WERI-Rb-1 (cell line): ENCODE results near the gene SUN2.

Experiments used
- DNase-seq: peaks from one replicate; pipeline ENCODE4 v3.0.0-alpha.2; 2020
- H3K27ac ChIP-seq: fragments of 250-450 bp; sonication (Bioruptor Pico); 2 replicates; pipeline ENCODE4 v1.5.1; 2020; ENCODE audit warnings: mild to moderate bottlenecking, moderate library complexity
- H3K27me3 ChIP-seq: fragments of 250-450 bp; sonication (Bioruptor Pico); 2 replicates; pipeline ENCODE4 v1.5.1; 2021; ENCODE audit warnings: mild to moderate bottlenecking, low read depth, moderate library complexity; ENCODE audit not compliant: insufficient read depth, severe bottlenecking
- H3K36me3 ChIP-seq: fragments of 250-450 bp; sonication (Bioruptor Pico); 2 replicates; pipeline ENCODE4 v1.5.1; 2020; ENCODE audit warnings: mild to moderate bottlenecking, moderate library complexity
- H3K4me3 ChIP-seq: 2 replicates; pipeline ENCODE4 v1.5.1; 2011; ENCODE audit warnings: low read depth, mild to moderate bottlenecking, control low read depth, low read length
- H3K9me3 ChIP-seq: fragments of 250-450 bp; sonication (Bioruptor Pico); 2 replicates; pipeline ENCODE4 v1.5.1; 2021; ENCODE audit warnings: mild to moderate bottlenecking, moderate library complexity; ENCODE audit not compliant: severe bottlenecking
- CTCF ChIP-seq: IDR thresholded peaks from 2 replicates; pipeline ENCODE4 v1.5.1; 2011; ENCODE audit warnings: low read depth, mild to moderate bottlenecking, control low read depth, inconsistent platforms, low read length

The SUN2 gene

GRCh38 chr22:38776086-38776485 is 20.3 kb upstream of the SUN2 start:
- Histone ChIP-seq H3K9me3 (no peaks in the 10 kb centered on the region), H3K27me3 (no peaks in the 10 kb centered on the region), H3K27ac (no peak overlapping the region), H3K4me3 (no peak overlapping the region), H3K36me3 (no peaks in the 10 kb centered on the region)
- no peak for DNase-seq
- no peak for TF ChIP-seq CTCF

- Histone ChIP-seq H3K36me3 (no peaks in the 10 kb centered on the region), H3K27me3 (no peaks in the 10 kb centered on the region), H3K4me3 (no peak overlapping the region), H3K9me3 (no peaks in the 10 kb centered on the region), H3K27ac (peak overlapping the region; percentile 43; the same call in 1 of the 2 replicates)
- DNase-seq = peak; percentile 40
- TF ChIP-seq CTCF = no peak
Measured at GRCh38 chr22:38775656-38776055, 19.9 kb upstream of the SUN2 start.

GRCh38 chr22:38774496-38775166 is 18.8 kb upstream of the SUN2 start:
- Histone ChIP-seq H3K36me3 (no peaks in the 10 kb centered on the region), H3K27ac (no peak overlapping the region), H3K27me3 (no peaks in the 10 kb centered on the region), H3K9me3 (no peaks in the 10 kb centered on the region), H3K4me3 (no peak overlapping the region)
- no peak for TF ChIP-seq CTCF
- DNase-seq = no peak

DNA sequence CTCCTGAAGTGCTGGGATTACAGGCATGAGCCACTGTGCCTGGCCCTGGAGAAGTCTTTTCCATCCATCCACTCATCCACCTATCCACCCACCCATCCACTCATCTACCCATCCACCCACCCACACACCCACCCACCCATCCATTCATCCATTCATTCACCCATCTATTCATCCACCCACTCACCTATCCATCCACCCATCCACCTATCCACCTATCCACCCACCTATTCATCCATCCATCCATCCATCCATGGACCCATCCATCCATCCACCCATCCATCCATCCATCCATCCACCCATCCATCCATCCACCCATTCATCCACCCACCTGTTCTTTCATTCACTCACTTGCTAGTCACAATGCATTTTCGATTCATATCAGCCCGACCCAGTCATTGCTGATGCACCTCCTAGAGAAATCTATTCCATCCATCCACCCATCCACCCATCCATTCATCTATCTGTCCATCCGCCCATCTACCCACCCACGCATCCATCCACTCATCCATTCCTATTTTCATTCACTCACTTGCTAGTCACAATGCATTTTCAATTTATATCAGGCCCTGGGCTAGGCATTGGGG is 17.7 kb upstream of the SUN2 start:
- DNase-seq = no peak
- Histone ChIP-seq H3K27ac (no peak overlapping the region), H3K36me3 (no peaks in the 10 kb centered on the region), H3K9me3 (no peaks in the 10 kb centered on the region), H3K27me3 (no peaks in the 10 kb centered on the region), H3K4me3 (no peak overlapping the region)
- TF ChIP-seq CTCF = no peak

DNA sequence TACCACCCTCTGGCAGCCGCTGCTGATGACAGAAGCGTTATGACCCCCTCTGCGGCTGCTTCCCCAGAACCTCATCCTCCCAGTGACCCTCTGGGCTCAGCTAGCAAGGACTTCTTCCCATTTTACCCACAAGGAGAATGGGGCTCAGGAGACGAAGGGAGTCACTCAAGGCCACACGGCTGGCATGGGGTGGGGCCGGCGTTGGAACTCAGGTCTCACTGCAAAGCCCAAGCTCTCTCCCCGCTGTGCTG is 16.8 kb upstream of the SUN2 start:
- H3K9me3 ChIP-seq = no peaks in the 10 kb centered on the region
- TF ChIP-seq CTCF = no peak
- no peak for DNase-seq
- no peaks in the 10 kb centered on the region for H3K27me3 ChIP-seq
- no peaks in the 10 kb centered on the region for H3K36me3 ChIP-seq
- H3K4me3 ChIP-seq = no peak overlapping the region
- no peak overlapping the region for H3K27ac ChIP-seq
